ENCODE measurements around the gene DNAJC4.

Gene DNAJC4

DNA sequence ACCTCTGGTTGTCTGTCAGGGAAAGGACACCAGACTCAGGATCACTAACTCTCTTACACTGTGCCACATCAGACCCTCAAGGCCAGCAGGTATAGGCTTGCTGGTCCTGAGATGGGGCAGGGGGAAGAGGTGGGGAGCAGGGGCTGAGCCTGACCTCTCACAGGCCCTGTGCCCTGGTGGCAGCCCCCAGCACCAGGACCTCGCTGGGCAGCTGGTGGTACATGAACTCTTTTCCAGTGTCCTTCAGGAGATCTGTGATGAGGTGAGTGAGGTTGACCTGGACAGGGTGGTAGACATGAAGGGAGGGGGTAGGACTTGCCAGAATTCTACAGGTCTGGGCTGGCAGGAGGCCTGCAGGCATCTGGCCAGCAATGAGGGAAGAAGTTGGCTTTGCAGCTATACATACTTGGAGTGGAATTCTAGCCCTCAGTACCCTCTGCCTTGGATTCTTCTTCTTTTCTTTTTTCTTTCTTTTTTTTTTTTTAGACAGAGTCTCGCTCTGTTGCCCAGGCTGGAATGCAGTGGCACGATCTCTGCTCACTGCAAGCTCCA, 2.9 kb upstream of the DNAJC4 start:
- DNase-seq = no peak

DNA sequence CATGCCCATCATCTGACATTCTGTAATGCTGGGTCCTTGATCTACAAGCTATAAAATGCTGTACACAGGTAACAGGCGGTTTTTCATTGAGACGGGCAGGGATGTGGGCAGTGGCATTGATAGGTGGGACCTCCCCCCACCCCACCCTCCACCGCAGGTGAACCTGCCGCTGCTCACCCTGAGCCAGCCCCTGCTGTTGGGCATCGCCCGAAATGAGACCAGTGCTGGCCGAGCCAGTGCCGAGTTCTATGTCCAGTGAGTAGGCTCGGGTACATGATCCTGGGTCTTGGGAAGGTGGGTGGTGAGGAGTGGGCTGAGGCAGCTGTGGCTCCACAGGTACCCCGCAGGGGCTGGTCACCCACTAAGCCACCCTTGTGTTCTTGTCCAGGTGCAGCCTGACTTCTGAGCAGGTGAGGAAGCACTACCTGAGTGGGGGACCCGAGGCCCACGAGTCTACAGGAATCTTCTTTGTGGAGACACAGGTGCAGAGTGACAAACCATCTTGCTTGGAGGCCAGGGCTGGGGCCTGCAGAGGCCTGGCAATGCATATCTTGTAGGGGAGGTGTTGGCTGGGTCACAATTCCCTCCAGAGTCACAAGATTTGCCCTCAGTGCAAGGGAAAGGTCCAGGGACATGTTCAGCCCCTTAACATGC, 1.1 kb upstream of the DNAJC4 start:
- DNase-seq = no peak

DNA sequence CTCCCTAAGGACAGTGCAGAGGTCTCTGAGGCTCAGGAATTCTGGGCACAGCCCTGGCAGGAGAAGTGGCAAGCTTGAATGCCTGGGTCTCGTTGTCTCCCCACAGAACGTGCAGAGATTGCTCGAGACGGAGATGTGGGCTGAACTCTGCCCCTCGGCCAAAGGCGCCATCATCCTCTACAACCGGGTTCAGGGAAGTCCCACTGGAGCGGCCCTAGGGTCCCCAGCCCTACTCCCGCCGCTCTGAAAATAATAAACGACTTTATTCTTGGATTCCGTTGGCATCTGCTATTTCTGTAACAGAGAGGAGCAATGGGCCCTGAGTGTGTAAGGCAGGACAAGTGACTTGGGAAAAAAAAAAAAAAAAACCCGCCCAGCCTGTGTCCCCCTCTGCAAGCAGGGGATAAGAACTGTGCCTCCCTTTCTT, 591 bp upstream of the DNAJC4 start:
- no peak for DNase-seq

GRCh38 chr11:64230985-64231365, 627 bp downstream of the DNAJC4 start:
- DNase-seq = no peak

- no peak for DNase-seq
Measured at GRCh38 chr11:64231546-64231945, 1.2 kb downstream of the DNAJC4 start.

DNA sequence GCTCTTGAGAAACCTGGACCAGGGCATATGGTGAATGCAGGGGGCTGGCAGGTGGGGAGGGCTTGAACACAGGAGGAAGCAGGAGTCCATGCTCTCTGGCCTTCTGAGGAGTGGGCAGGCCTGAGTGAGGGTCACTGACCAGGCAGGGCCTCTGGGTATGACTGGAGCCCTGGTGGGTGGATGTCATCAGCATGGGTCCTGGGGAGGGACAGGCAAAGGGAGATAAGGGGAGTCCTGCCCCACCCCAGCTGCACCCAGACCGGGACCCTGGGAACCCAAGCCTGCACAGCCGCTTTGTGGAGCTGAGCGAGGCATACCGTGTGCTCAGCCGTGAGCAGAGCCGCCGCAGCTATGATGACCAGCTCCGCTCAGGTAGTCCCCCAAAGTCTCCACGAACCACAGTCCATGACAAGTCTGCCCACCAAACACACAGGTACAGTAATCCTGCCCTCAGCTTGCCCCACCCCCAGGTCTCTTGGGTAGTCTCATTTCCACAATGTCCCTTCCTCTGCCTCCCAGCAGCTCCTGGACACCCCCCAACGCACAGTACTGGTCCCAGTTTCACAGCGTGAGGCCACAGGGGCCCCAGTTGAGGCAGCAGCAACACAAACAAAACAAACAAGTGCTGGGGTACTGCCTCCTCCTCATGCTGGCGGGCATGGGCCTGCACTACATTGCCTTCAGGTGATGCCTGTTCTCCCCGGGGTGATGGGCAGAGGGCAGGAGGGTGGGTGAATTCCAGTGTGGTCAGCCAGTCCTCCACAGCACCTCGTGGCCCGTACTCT, 2.0 kb downstream of the DNAJC4 start:
- no peak for DNase-seq

- DNase-seq = peak in 4 of 58 donors; percentile 23 to 46 (median 26)
Measured at GRCh38 chr11:64232967-64233315, 2.6 kb downstream of the DNAJC4 start.

GRCh38 chr11:64233913-64234586, 3.7 kb downstream of the DNAJC4 start, which contains the start of gene VEGFB:
VEGFB (plus strand) TSS chr11:64234584; CDS start chr11:64234834, 250 bp downstream.
- DNase-seq = peak in 47 of 58 donors; percentile 26 to 74 (median 57)

DNA sequence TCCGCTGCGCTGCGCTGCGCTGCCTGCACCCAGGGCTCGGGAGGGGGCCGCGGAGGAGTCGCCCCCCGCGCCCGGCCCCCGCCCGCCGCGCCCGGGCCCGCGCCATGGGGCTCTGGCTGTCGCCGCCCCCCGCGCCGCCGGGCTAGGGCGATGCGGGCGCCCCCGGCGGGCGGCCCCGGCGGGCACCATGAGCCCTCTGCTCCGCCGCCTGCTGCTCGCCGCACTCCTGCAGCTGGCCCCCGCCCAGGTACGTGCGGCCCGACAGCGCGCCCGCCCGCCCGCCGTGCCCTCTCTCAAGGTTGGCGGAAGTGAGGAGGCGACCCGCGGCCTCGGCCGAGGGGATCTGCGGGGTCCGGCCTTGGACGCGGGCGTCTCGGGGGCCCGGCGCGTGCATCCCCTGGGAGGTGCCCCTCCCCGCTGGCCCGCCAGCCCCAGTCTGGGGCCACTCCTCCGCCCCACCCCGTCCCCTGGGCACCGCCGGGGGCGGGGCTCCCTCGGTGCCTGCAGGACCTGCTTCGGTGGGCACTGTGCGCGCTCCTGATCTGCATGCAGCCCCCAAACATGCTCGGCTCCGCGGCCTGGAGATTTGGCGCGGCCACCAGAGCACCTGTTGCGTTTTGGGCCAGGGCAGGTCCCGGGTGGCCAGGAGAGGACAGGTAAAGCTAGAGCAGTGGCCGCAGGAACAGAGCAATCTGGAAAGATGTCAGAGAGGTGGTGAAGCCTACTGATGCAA, 4.5 kb downstream of the DNAJC4 start:
- DNase-seq = peak in 5 of 58 donors; percentile 22 to 45 (median 29)

DNA sequence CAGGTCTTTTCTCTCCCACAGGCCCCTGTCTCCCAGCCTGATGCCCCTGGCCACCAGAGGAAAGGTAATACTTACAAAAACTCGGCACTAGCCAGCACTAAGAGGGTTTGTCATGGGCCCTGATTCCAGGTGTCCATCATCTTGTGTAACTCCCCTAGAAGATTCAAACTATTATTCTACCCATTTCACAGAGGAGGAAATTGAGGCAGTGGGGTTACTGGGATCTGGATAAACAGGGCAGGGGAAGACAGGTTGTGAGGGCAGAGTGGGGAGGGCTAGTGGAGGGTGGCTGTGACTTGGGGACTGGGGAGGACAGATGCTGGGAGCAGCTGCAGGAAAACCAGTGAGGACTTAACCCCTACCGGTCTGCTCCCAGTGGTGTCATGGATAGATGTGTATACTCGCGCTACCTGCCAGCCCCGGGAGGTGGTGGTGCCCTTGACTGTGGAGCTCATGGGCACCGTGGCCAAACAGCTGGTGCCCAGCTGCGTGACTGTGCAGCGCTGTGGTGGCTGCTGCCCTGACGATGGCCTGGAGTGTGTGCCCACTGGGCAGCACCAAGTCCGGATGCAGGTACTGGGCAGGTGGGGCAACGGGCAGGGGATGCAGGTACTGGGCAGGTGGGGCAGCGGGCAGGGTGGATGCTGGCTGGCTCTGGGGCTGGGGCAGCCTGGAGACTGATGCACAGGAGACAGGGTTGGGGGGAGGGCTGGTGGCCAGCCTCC, 5.3 kb downstream of the DNAJC4 start:
- no peak for DNase-seq

DNA sequence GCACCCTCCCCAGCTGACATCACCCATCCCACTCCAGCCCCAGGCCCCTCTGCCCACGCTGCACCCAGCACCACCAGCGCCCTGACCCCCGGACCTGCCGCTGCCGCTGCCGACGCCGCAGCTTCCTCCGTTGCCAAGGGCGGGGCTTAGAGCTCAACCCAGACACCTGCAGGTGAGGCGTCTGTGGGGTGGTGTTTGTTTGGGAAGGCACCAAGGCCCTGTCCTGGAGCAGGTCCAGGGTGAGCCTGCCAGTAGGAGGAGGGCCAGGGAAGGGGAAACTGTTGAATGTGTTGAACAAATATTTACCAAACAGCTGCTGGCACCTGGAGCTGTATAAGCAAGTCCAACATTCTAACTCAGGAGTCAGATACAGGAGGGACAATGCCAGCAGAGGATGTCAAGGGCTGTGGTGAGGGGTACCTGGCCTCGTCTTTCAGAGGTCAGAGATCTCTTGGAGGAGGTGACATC, 7.2 kb downstream of the DNAJC4 start:
- no peak for DNase-seq

- DNase-seq = no peak
Measured at GRCh38 chr11:64238076-64238475, 7.7 kb downstream of the DNAJC4 start.

DNA sequence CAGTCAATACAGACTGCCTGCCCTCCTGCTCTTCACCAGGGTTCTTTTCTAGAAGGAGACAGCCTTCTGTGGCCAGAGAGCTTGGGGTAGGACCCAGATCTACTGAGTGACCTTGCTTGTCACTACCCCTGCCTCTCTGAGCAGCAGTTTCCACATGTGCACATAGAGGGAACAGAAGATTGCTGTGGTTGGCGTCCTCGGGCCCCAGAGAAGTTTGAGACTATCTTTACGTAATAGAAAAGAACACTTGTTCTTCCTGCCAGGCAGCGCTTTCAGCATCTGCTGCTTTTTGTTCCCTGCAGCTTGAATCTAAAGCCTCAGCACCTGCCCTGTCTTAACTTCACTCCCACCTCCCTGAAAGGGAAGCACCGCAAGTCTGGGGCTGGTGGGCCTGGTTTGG, 8.7 kb downstream of the DNAJC4 start:
- peak in 2 of 58 donors; percentile 17 to 24 for DNase-seq

DNA sequence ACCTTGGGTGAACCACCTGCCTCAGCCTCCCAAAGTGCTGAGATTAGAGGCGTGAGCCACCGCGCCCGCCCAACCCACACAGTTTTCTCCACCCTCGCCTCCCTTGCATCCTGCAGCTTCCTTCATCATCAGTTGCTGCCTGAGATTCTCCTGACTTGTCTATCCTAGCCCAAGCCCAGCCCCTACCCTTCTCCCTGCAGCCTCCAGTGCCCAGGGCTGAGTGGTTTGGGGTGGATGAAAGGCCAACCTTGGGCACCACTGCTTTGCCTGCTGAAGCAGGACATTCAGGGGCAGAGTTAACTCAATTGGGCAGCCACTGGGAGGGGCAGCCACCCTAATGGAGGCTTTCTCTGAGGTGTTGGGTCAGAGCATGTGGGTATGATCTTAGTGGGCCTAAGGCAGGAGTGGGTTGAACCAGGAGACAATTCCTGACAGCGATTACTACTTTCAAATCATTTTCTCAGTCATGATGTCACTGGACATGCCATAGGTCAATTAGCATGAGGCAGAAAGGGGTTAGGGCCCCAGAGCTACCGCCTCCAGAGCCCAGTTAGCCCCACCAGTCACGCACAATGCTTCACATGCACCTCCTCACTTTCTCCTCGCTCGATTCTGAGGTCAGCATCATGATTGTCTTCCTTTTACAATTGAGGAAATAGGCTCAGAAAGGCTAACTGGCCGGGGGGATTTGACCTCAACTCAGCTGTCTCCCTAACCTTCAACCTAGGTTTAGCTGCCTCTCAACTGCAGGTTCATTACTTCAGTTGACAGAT, 9.5 kb downstream of the DNAJC4 start:
- peak in 6 of 58 donors; percentile 46 to 68 (median 50) for DNase-seq

DNA sequence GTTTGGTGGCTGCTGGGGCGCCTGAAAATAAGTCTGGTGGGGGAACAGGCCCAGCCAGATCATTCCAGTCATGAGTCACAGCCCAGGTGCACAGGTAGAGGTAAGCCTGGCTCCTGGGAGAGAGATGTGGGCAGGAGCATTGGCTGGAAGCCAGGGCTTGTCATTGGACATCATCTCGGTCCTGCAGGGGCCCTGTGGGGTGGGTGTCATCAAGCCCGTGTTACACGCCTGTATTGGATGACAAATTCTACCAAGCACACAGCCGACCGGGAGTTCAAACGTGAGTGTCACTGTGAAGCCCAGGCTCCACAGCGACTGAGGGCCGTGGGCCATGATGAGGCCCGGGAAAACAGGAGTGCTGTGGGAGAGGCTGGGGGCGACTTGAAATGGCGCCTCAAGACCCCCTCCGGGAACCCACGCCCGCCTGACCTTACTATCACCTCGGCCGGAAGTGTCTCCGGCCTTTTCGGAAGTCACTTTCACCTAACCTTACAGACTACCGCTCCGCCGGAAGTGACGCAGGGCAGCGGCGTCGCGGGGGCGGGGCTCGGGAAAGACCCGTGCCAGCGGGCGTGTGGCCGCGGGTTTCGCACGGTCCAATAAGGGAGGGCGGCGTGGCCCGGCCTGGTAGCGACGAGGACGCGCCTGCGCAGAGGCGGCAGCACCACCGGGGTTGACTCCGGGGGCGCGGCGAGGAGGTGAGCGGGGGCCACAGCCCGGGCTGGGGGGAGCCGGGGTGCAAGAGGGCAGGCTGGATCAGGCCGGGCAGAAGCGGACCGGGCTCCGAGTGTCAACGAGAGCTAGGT, 10.3 kb downstream of the DNAJC4 start, which contains the start of gene FKBP2:
Gene FKBP2, plus strand, starts transcription at position 661 of the 806 bp plus-strand sequence. CDS start 1,293 bp downstream, outside the sequence.
- DNase-seq = peak; percentile 76 to 100 (median 97)

DNA sequence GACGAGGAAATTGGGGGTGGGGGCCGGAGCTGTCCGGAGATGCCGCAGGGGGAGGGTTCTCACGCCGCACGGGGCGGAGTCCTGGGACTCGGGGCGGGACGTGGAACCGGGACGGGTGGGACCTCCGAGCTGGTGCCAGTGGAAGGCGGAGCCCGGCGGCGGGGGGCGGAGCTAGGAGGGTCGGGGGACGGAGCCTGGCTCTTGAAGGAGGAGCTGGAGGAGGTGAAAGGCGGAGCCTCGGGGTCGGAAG, 10.8 kb downstream of the DNAJC4 start:
- peak; percentile 92 to 100 (median 99) for DNase-seq

DNA sequence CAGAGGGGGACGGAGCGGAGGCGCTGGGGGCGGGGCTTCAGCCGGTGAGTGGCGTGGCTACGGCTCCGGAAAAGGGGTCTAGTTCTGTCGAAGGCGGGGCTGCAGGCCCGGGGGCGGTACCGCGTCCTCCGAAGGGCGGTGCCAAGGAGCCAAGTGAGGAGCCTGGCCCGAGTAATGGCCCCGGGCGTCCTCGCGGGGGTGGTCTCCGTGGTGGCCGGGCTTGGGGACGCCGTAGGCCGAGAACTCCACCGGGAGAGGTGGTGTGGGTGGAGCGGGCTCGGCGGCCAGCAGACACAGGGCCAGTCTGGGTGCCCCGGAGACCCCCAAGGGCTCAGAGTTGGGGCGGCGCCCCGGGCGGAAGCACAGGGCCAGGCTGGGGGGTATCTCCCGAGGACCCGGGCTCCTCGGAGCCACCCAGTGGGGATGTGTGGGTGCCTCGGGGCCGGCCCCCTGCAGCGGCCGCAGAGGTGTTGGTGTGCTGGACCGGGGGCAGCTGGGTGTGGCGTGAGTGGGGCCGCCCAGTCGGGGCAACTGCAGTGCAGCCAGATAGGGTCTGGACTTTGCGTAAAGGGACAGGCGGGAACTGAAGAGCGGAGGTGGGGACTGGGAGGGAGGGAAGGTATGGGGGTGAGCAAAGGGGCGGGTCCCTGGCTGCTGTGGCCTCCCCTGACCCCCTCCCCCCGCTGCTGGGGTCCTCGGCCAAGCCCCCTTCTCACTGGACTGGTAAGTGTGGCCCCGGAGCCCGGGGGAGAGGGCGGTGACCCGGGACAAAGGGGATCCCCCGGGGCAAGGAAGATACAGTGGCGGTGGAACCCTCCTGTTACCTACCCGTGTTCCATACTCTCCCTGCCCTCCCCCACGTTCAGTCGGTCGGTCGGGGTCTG, 11.4 kb downstream of the DNAJC4 start:
- DNase-seq = peak in 2 of 58 donors; percentile 58 to 79
